GM12878 (cell line): ENCODE measurements around the gene DDX10. TPM values are rescaled to one million over a fixed set of nuclear protein-coding genes. Genes with fewer than 3 reads are reported as not detected.

Experiments used
- ATAC-seq: fragments of 200-7000 bp; cut with Tn5 transposase; 3 replicates; pipeline ENCODE4 v1.9.1; 2020; ENCODE audit warnings: mild to moderate bottlenecking, moderate library complexity
- BruUV-seq: library from RNA; stranded (reverse); fragments of 400-500 nt; replicated peaks from 2 replicates; lab custom pipeline; 2021; lab: Mats Ljungman, UMichigan
- CTCF ChIA-PET: fragments of 300-600 bp; sonication (Branson Sonifier 250); formaldehyde crosslinking; extraction: SDS; loops from one replicate; lab custom pipeline; 2021; ENCODE audit warnings: inconsistent platforms; lab: Yijun Ruan, JAX
- POLR2A ChIA-PET: fragments of 350-600 bp; formaldehyde crosslinking; extraction: SDS; loops from one replicate; lab custom pipeline; 2021; ENCODE audit warnings: inconsistent platforms; lab: Charles Lee
- RAD21 ChIA-PET: fragments of 300-600 bp; sonication (Branson Sonifier 250); formaldehyde crosslinking; loops from one replicate; lab custom pipeline; 2023; ENCODE audit warnings: antibody characterized with exemption; ENCODE audit not compliant: unreplicated experiment; lab: Charles Lee
- SMC1A ChIA-PET: fragments of 300-600 bp; sonication (Branson Sonifier 250); formaldehyde crosslinking; loops from one replicate; lab custom pipeline; 2023; ENCODE audit not compliant: unreplicated experiment, uncharacterized antibody; lab: Charles Lee
- DNase-seq: peaks from one replicate; pipeline ENCODE4 v3.0.0-alpha.2; 2011; ENCODE audit warnings: low read depth, low spot score
- FAIRE-seq: peaks from 3 replicates; lab custom pipeline; 2011; peaks lifted over from hg19 to GRCh38; lab: Jason Lieb, UNC
- H2AFZ ChIP-seq: 2 replicates; pipeline ENCODE4 v1.6.0; 2011; ENCODE audit warnings: low read depth, low read length, control low read depth; ENCODE audit not compliant: control insufficient read depth
- H3K27ac ChIP-seq: 2 replicates; pipeline ENCODE4 v1.5.1; 2011; ENCODE audit warnings: control low read depth; ENCODE audit not compliant: control insufficient read depth, insufficient read depth
- H3K27me3 ChIP-seq, 2 experiments: replicated peaks in 1 of 2; 2 replicates each; pipeline versions ENCODE4 v1.6.0 to v1.6.1; 2011; ENCODE audit warnings: low read length in 1 of 2; ENCODE audit not compliant: control insufficient read depth in 2 of 2, insufficient read depth in 2 of 2
- H3K36me3 ChIP-seq, 2 experiments: 2 replicates each; pipeline ENCODE4 v1.5.1; 2011; ENCODE audit warnings: low read length in 1 of 2; ENCODE audit not compliant: control insufficient read depth in 2 of 2, insufficient read depth in 2 of 2
- H3K4me1 ChIP-seq: 2 replicates; pipeline ENCODE4 v1.6.1; 2011; ENCODE audit warnings: mild to moderate bottlenecking, low read length, moderate library complexity, mixed read lengths; ENCODE audit not compliant: control insufficient read depth, insufficient read depth
- H3K4me2 ChIP-seq: 2 replicates; pipeline ENCODE4 v1.6.0; 2011; ENCODE audit warnings: control low read depth; ENCODE audit not compliant: control insufficient read depth, insufficient read depth
- H3K4me3 ChIP-seq: fragments of 200-600 bp; sonication (generic); 2 replicates; pipeline ENCODE4 v1.5.1; 2016
- H3K79me2 ChIP-seq: 2 replicates; pipeline ENCODE4 v1.6.0; 2011; ENCODE audit warnings: low read length; ENCODE audit not compliant: control insufficient read depth, insufficient read depth
- H3K9ac ChIP-seq: 2 replicates; pipeline ENCODE4 v1.8.0; 2011; ENCODE audit warnings: low read length, control low read depth, mixed read lengths; ENCODE audit not compliant: control insufficient read depth, insufficient read depth
- H3K9me3 ChIP-seq: replicated peaks from 3 replicates; pipeline ENCODE4 v1.5.1; 2011; ENCODE audit warnings: mild to moderate bottlenecking, low read length; ENCODE audit not compliant: control insufficient read depth, insufficient read depth
- H4K20me1 ChIP-seq: 2 replicates; pipeline ENCODE4 v1.6.0; 2011; ENCODE audit not compliant: control insufficient read depth, insufficient read depth
- IKZF1 ChIP-seq: fragments of 450-650 bp; conservative IDR thresholded peaks from 2 replicates; pipeline ENCODE4 v1.6.1; 2017; ENCODE audit warnings: antibody characterized with exemption, mild to moderate bottlenecking
- MEF2A ChIP-seq: IDR thresholded peaks from 2 replicates; pipeline ENCODE4 v1.6.1; 2011; ENCODE audit warnings: low read depth, mild to moderate bottlenecking, low read length, moderate library complexity; ENCODE audit not compliant: insufficient read depth
- NR2F1 ChIP-seq: fragments of 450-650 bp; conservative IDR thresholded peaks from 2 replicates; pipeline ENCODE4 v1.6.1; 2017; ENCODE audit warnings: mild to moderate bottlenecking
- NRF1 ChIP-seq: conservative IDR thresholded peaks from 2 replicates; pipeline ENCODE4 v1.6.1; 2011; ENCODE audit warnings: mild to moderate bottlenecking, low read depth, low read length, improper control_type of control experiment
- STAT3 ChIP-seq: IDR thresholded peaks from 2 replicates; pipeline ENCODE4 v1.6.1; 2011; ENCODE audit warnings: low read depth, low read length, improper control_type of control experiment
- SUZ12 ChIP-seq: fragments of 200-600 bp; sonication (generic); IDR thresholded peaks from one replicate; pipeline ENCODE4 v1.6.1; 2018; ENCODE audit warnings: antibody characterized with exemption, mild to moderate bottlenecking; ENCODE audit not compliant: unreplicated experiment
- ZBTB33 ChIP-seq: fragments of 450-650 bp; IDR thresholded peaks from 2 replicates; pipeline ENCODE4 v1.6.1; 2017; ENCODE audit warnings: mild to moderate bottlenecking
- WGBS: methylation state at CpG from one replicate; pipeline ENCODE4 v1.1.6; 2016; ENCODE audit warnings: low lambda C conversion rate; ENCODE audit not compliant: insufficient replicate concordance, insufficient coverage; ENCODE audit errors: missing lambda C conversion rate; 5-methylcytosine and 5-hydroxymethylcytosine counted together
- in situ Hi-C: fragments of 300-500 bp; cut with MboI; formaldehyde crosslinking; loops from 9 replicates; pipeline ENCODE4 v1.14.3; 2018; ENCODE audit warnings: mixed read lengths
- intact Hi-C: fragments of 100-400 bp; cut with micrococcal nuclease; formaldehyde crosslinking; loops from one replicate; pipeline ENCODE4 v1.14.2; 2022; ENCODE audit not compliant: unreplicated experiment
- polyA plus RNA-seq, 11 experiments: library from polyadenylated mRNA; depleted of rRNA in 4 of 11; unstranded in 6 of 11; stranded (reverse) in 5 of 11; fragments of >200 nt; fragmentation: Nextera tagmentation in 4 of 11; fragmentation: Illumina TruSeq in 1 of 11; extraction: Ambion mirVana in 4 of 11; extraction: Trizol in 1 of 11; gene quantifications; 1 replicate in 1 of 11; 2 replicates in 10 of 11; pipeline versions ENCODE4 v1.2.1 to v1.2.3, GENCODE V29; 2011 to 2016; ENCODE audit warnings: inconsistent platforms in 2 of 11, missing spikeins in 2 of 11, low read depth in 1 of 11
- total RNA-seq, 4 experiments: library from RNA; depleted of rRNA in 3 of 4; stranded (reverse); fragments of >200 nt in 3 of 4; fragmentation: Illumina TruSeq in 1 of 4; extraction: Trizol in 1 of 4; gene quantifications; 2 replicates each; pipeline versions ENCODE4 v1.2.1 to v1.2.3, GENCODE V29; 2013 to 2021

Gene DDX10
- total and polyA plus RNA-seq, 10 of the 15 experiments (the other 5 are each of a cell fraction or from before 2014, with no cell fraction given) = 20.9 to 51.5 (median 31.9) TPM

- no peaks in the 10 kb centered on the region for H3K27me3 ChIP-seq
- no peak for ATAC-seq
- DNase-seq = no peak
- H3K27ac ChIP-seq = no peak overlapping the region
- ChIA-PET SMC1A (interaction anchor here (0.7 to 1.8 kb wide), 6 partner anchors 9 to 23 kb away, joined by 3 to 4 read pairs (median 3); no protein-coding TSS in a partner anchor), CTCF (interaction anchor here (1.2 to 5.0 kb wide), 2 partner anchors 11 to 24 kb away, joined by 3 to 29 read pairs; no protein-coding TSS in a partner anchor), RAD21 (no interaction called here), POLR2A (interaction anchor here (0.6 kb wide), 2 partner anchors 57 to 119 kb away, joined by 3 to 5 read pairs; no protein-coding TSS in a partner anchor)
- FAIRE-seq = no peak
- no peaks in the 10 kb centered on the region; the same call in 1 of the 2 replicates for H3K79me2 ChIP-seq
- no peak for TF ChIP-seq MEF2A
- no peak for TF ChIP-seq IKZF1
- TF ChIP-seq NR2F1 = no peak
- TF ChIP-seq NRF1 = no peak
- TF ChIP-seq ZBTB33 = no peak
- no peak for TF ChIP-seq SUZ12
- no peak for TF ChIP-seq STAT3
- H2AFZ ChIP-seq = no peak overlapping the region
- H3K36me3 ChIP-seq = no peaks in the 10 kb centered on the region
- H3K4me1 ChIP-seq = peaks cover 6% of the 10 kb centered on the region
- no peak overlapping the region for H3K4me3 ChIP-seq
- BruUV-seq = no TSS peak
- WGBS = 93% methylated on average over 2 of the region's 2 CpGs
- H3K4me2 ChIP-seq = no peak overlapping the region
- no peaks in the 10 kb centered on the region for H3K9me3 ChIP-seq
- no peak overlapping the region for H3K9ac ChIP-seq
- intact Hi-C loops = no loop called here
- in situ Hi-C loops = no loop called here
- no peaks in the 10 kb centered on the region for H4K20me1 ChIP-seq
Observed at GRCh38 chr11:108758458-108758857, 93.6 kb downstream of the DDX10 start.
